Superior temporal gyrus (tissue), 1 donor: ENCODE results near the gene CACNA1A.
A peak's percentile ranks its signal among the peaks of the same experiment; 100 is the strongest.
"Not testable (repeated sequence)": the region's sequence is repeated elsewhere in the genome, so short reads cannot be mapped to it uniquely, and the experiment has no call there.

ENCODE experiments used
- DNase-seq: peaks from one replicate; pipeline ENCODE4 v3.0.0-alpha.2; 2016; ENCODE audit errors: extremely low spot score

CACNA1A gene

GRCh38 chr19:13281567-13282291 is 224.6 kb downstream of the CACNA1A start:
- DNase-seq: peak; percentile 58

GRCh38 chr19:13277104-13277809 is 229.0 kb downstream of the CACNA1A start:
- DNase-seq: peak; percentile 93

GRCh38 chr19:13275016-13275722 is 231.1 kb downstream of the CACNA1A start:
- no peak for DNase-seq

GRCh38 chr19:13270514-13271105 is 235.7 kb downstream of the CACNA1A start:
- no peak for DNase-seq

- DNase-seq: no peak
Measured at GRCh38 chr19:13269348-13269747, 236.9 kb downstream of the CACNA1A start.

- DNase-seq: no peak
Measured at GRCh38 chr19:13267889-13268288, 238.4 kb downstream of the CACNA1A start.

- no peak for DNase-seq
Measured at GRCh38 chr19:13267131-13267530, 239.1 kb downstream of the CACNA1A start.

GRCh38 chr19:13262450-13262849 is 243.8 kb downstream of the CACNA1A start:
- peak; percentile 76 for DNase-seq

- no peak for DNase-seq
Measured at GRCh38 chr19:13260883-13261653, 245.2 kb downstream of the CACNA1A start.

- no peak for DNase-seq
Measured at GRCh38 chr19:13256918-13257317, 249.4 kb downstream of the CACNA1A start.

- DNase-seq: not testable (repeated sequence)
Measured at GRCh38 chr19:13256398-13256797, 249.9 kb downstream of the CACNA1A start.

GRCh38 chr19:13255719-13256059 is 250.6 kb downstream of the CACNA1A start:
- no peak for DNase-seq

GRCh38 chr19:13255041-13255718 is 251.1 kb downstream of the CACNA1A start:
- no peak for DNase-seq

GRCh38 chr19:13252569-13253335 is 253.5 kb downstream of the CACNA1A start:
- no peak for DNase-seq

GRCh38 chr19:13244920-13245319 is 261.4 kb downstream of the CACNA1A start:
- no peak for DNase-seq

GRCh38 chr19:13241231-13242104 is 264.8 kb downstream of the CACNA1A start:
- no peak for DNase-seq

GRCh38 chr19:13240312-13241022 is 265.8 kb downstream of the CACNA1A start:
- no peak for DNase-seq

- no peak for DNase-seq
Measured at GRCh38 chr19:13238891-13239534, 267.3 kb downstream of the CACNA1A start.
